SH-SY5Y (cell line): ENCODE data around the gene LECT2.

Source experiments
- GATA2 ChIP-seq: IDR thresholded peaks from 2 replicates; pipeline ENCODE4 v1.6.1; 2011; ENCODE audit warnings: mild to moderate bottlenecking, low read depth, low read length
- GATA3 ChIP-seq: IDR thresholded peaks from 2 replicates; pipeline ENCODE4 v1.6.1; 2011; ENCODE audit warnings: low read depth, mild to moderate bottlenecking, low read length, moderate library complexity

DNA sequence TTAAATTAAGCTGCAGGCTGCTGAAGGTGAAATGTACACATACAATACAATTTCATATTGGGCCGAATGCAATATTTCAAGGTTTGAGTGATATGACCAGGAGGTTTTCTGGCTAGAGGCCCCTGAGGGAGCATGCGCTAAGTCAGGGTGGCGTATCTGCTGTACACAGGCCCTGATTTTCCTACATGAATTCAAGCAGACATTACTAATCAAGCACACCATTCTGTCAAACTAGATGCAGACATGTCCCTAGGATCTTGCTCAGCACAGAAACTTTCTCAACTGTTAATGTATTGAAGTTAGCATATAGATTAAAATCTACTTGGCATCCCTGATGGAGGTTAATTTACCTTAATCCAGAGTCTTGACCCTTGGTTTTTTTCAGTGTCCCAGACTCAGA lies 10.7 kb upstream of the LECT2 start:
- TF ChIP-seq GATA2 (no peak), GATA3 (no peak)
